ENCODE results near the gene F11R. TPM values are rescaled to one million over a fixed set of nuclear protein-coding genes. Genes with fewer than 3 reads are reported as not detected.

F11R gene
- total RNA-seq, 4 donors from 2014 or later: 101 to 112 (median 107) TPM

GRCh38 chr1:161046605-161047228 lies 25.8 kb upstream of the F11R start:
- peak overlapping the region; percentile 87 for H3K4me3 ChIP-seq
- WGBS: 69% methylated on average over 2 of the region's 2 CpGs
- no peaks in the 10 kb centered on the region for H3K27me3 ChIP-seq
- peaks cover 26% of the 10 kb centered on the region for H3K4me1 ChIP-seq
- no peaks in the 10 kb centered on the region for H3K9me3 ChIP-seq
- TF ChIP-seq POLR2A (IDR thresholded peaks at IDR 0.05) (no peak), CTCF (IDR thresholded peaks at IDR 0.05) (no peak), POLR2AphosphoS5 (IDR thresholded peaks at IDR 0.05) (no peak), EP300 (IDR thresholded peaks at IDR 0.05) (no peak)
- DNase-seq (ENCODE audit: low spot score in 2 of 2): no peak
- peak overlapping the region; percentile 95 for H3K27ac ChIP-seq
- peaks cover 31% of the 10 kb centered on the region for H3K36me3 ChIP-seq

GRCh38 chr1:161045736-161046604 lies 25.0 kb upstream of the F11R start, which contains the start of gene USF1:
Gene USF1, minus strand, starts transcription at chr1:161045977. Its CDS starts 2,702 bp downstream, at chr1:161043275.
- Histone ChIP-seq H3K36me3 (peaks cover 31% of the 10 kb centered on the region), H3K4me1 (peaks cover 26% of the 10 kb centered on the region), H3K27me3 (no peaks in the 10 kb centered on the region), H3K27ac (peak within 1 kb of the TSS; percentile 95), H3K4me3 (peak within 1 kb of the TSS; percentile 87), H3K9me3 (no peaks in the 10 kb centered on the region)
- WGBS: 0% methylated on average over 29 of the region's 29 CpGs
- DNase-seq (ENCODE audit: low spot score in 2 of 2): peak; percentile 96 to 97
- TF ChIP-seq EP300 (IDR thresholded peaks at IDR 0.05) (no peak), CTCF (IDR thresholded peaks at IDR 0.05) (no peak), POLR2A (IDR thresholded peaks at IDR 0.05) (peak; percentile 25 to 61), POLR2AphosphoS5 (IDR thresholded peaks at IDR 0.05) (peak in 2 of 3 donors; percentile 61 to 85)

- Histone ChIP-seq H3K36me3 (peaks cover 36% of the 10 kb centered on the region), H3K27ac (peak overlapping the region; percentile 95), H3K4me1 (peaks cover 26% of the 10 kb centered on the region), H3K4me3 (peak overlapping the region; percentile 87), H3K9me3 (no peaks in the 10 kb centered on the region), H3K27me3 (no peaks in the 10 kb centered on the region)
- no peak for TF ChIP-seq POLR2A (IDR thresholded peaks at IDR 0.05)
- no peak for TF ChIP-seq EP300 (IDR thresholded peaks at IDR 0.05)
- whole genome bisulfite sequencing: under 1% methylated on average over 48 of the region's 48 CpGs
- DNase-seq (ENCODE audit: low spot score in 2 of 2): peak in 1 of 2 donors; percentile 84
These were observed 24.2 kb upstream of the F11R start for GRCh38 chr1:161044908-161045735.

GRCh38 chr1:161044535-161044907 lies 23.6 kb upstream of the F11R start:
- H3K36me3 ChIP-seq: peaks cover 41% of the 10 kb centered on the region
- peak overlapping the region; percentile 87 for H3K4me3 ChIP-seq
- H3K27ac ChIP-seq: peak overlapping the region; percentile 95
- H3K4me1 ChIP-seq: peaks cover 26% of the 10 kb centered on the region
- TF ChIP-seq POLR2A (IDR thresholded peaks at IDR 0.05) (no peak), CTCF (IDR thresholded peaks at IDR 0.05) (no peak), POLR2AphosphoS5 (IDR thresholded peaks at IDR 0.05) (no peak), EP300 (IDR thresholded peaks at IDR 0.05) (no peak)
- no peaks in the 10 kb centered on the region for H3K27me3 ChIP-seq
- no peaks in the 10 kb centered on the region for H3K9me3 ChIP-seq
- no peak for DNase-seq (ENCODE audit: low spot score in 2 of 2)

- H3K4me1 ChIP-seq: peaks cover 24% of the 10 kb centered on the region
- H3K27me3 ChIP-seq: no peaks in the 10 kb centered on the region
- DNase-seq (ENCODE audit: low spot score in 2 of 2): no peak
- no peaks in the 10 kb centered on the region for H3K9me3 ChIP-seq
- H3K36me3 ChIP-seq: peaks cover 41% of the 10 kb centered on the region
- WGBS: 88% methylated on average over 5 of the region's 5 CpGs
- H3K27ac ChIP-seq: no peak overlapping the region
- no peak overlapping the region for H3K4me3 ChIP-seq
- TF ChIP-seq POLR2A (IDR thresholded peaks at IDR 0.05): no peak
- TF ChIP-seq POLR2AphosphoS5 (IDR thresholded peaks at IDR 0.05): no peak
- no peak for TF ChIP-seq EP300 (IDR thresholded peaks at IDR 0.05)
- TF ChIP-seq CTCF (IDR thresholded peaks at IDR 0.05): no peak
These were observed 18.6 kb upstream of the F11R start for GRCh38 chr1:161039546-161039945.
